Neural progenitor cell (in vitro differentiated cells): Measurements from ENCODE around the gene ZNF222. TPM values are rescaled to one million over a fixed set of nuclear protein-coding genes. Genes with fewer than 3 reads are reported as not detected.

ENCODE experiments used
- DNase-seq: peaks from one replicate; pipeline ENCODE4 v3.0.0-alpha.2; 2016; ENCODE audit warnings: low spot score
- H2AFZ ChIP-seq: fragments of 200-600 bp; sonication (generic); replicated peaks from 2 replicates; pipeline ENCODE4 v1.6.1; 2016; ENCODE audit warnings: antibody characterized with exemption
- H3F3A ChIP-seq: fragments of 200-600 bp; sonication (generic); 2 replicates; pipeline ENCODE4 v1.6.1; 2016; ENCODE audit warnings: antibody characterized with exemption, low read depth
- H3K27ac ChIP-seq: fragments of 200-600 bp; sonication (generic); 2 replicates; pipeline ENCODE4 v1.5.1; 2016; ENCODE audit warnings: mild to moderate bottlenecking
- H3K27me3 ChIP-seq: fragments of 200-600 bp; sonication (generic); 2 replicates; pipeline ENCODE4 v1.6.1; 2016; ENCODE audit warnings: mild to moderate bottlenecking, moderate library complexity
- H3K36me3 ChIP-seq: fragments of 200-600 bp; sonication (generic); 2 replicates; pipeline ENCODE4 v1.5.1; 2016
- H3K4me1 ChIP-seq: fragments of 200-600 bp; sonication (generic); 2 replicates; pipeline ENCODE4 v1.6.1; 2016; ENCODE audit warnings: mixed run types
- H3K4me2 ChIP-seq: fragments of 200-600 bp; sonication (generic); 2 replicates; pipeline ENCODE4 v1.6.1; 2016
- H3K4me3 ChIP-seq: fragments of 200-600 bp; sonication (generic); 2 replicates; pipeline ENCODE4 v1.5.1; 2016
- H3K79me2 ChIP-seq: fragments of 200-600 bp; sonication (generic); 2 replicates; pipeline ENCODE4 v1.6.1; 2016; ENCODE audit warnings: low read depth
- H3K9ac ChIP-seq: fragments of 200-600 bp; sonication (generic); 2 replicates; pipeline ENCODE4 v1.6.1; 2016
- H3K9me3 ChIP-seq: fragments of 200-600 bp; sonication (generic); 2 replicates; pipeline ENCODE4 v1.5.1; 2016; ENCODE audit warnings: low read depth
- H4K20me1 ChIP-seq: fragments of 200-600 bp; sonication (generic); 2 replicates; pipeline ENCODE4 v1.6.1; 2016; ENCODE audit warnings: low read depth
- H3K27ac Mint-ChIP-seq: 3 replicates; pipeline ENCODE4 v1.8.0; 2021; ENCODE audit warnings: mixed read lengths
- H3K27me3 Mint-ChIP-seq: 2 replicates; pipeline ENCODE4 v1.8.0; 2022; ENCODE audit warnings: low read depth, mild to moderate bottlenecking, inconsistent platforms, moderate library complexity, mixed read lengths; ENCODE audit not compliant: insufficient read depth
- H3K36me3 Mint-ChIP-seq: 3 replicates; pipeline ENCODE4 v1.8.0; 2021; ENCODE audit warnings: mixed read lengths
- H3K4me1 Mint-ChIP-seq: 3 replicates; pipeline ENCODE4 v1.8.0; 2021; ENCODE audit warnings: mixed read lengths
- H3K4me3 Mint-ChIP-seq: 3 replicates; pipeline ENCODE4 v1.8.0; 2021; ENCODE audit warnings: mild to moderate bottlenecking, moderate library complexity, mixed read lengths
- H3K9me3 Mint-ChIP-seq: 3 replicates; pipeline ENCODE4 v1.8.0; 2020; ENCODE audit warnings: mixed read lengths
- CTCF ChIP-seq: fragments of 200-600 bp; sonication (generic); IDR thresholded peaks from 2 replicates; pipeline ENCODE4 v1.5.1; 2017; ENCODE audit warnings: antibody characterized with exemption, mild to moderate bottlenecking
- EZH2 ChIP-seq: fragments of 200-600 bp; sonication (generic); IDR thresholded peaks from 2 replicates; pipeline ENCODE4 v1.6.1; 2017; ENCODE audit warnings: antibody characterized with exemption, mild to moderate bottlenecking, moderate library complexity
- EZH2phosphoT487 ChIP-seq: fragments of 200-600 bp; sonication (generic); IDR thresholded peaks from 2 replicates; pipeline ENCODE4 v1.6.1; 2017; ENCODE audit warnings: antibody characterized with exemption
- total RNA-seq: library from RNA; depleted of rRNA; stranded (reverse); fragments of >200 nt; gene quantifications from 2 replicates; pipeline ENCODE4 v1.2.3, GENCODE V29; 2015; ENCODE audit warnings: low replicate concordance

The ZNF222 gene
- 8.0 and 12.9 TPM in 2 replicates for total RNA-seq

- Histone ChIP-seq H2AFZ (peak within 1 kb of the TSS; percentile 100), H3K27me3 (peaks cover 22% of the 10 kb centered on the region), H4K20me1 (no peaks in the 10 kb centered on the region), H3K36me3 (peaks cover 26% of the 10 kb centered on the region), H3K27ac (no peak within 1 kb of the TSS), H3K79me2 (peaks cover 8% of the 10 kb centered on the region), H3K9me3 (no peaks in the 10 kb centered on the region), H3K4me2 (peak within 1 kb of the TSS; percentile 86), H3F3A (no peaks in the 10 kb centered on the region), H3K4me3 (peak within 1 kb of the TSS; percentile 71), H3K9ac (peak within 1 kb of the TSS; percentile 44), H3K4me1 (peaks cover 6% of the 10 kb centered on the region)
- Mint-ChIP-seq H3K27me3 (no peaks in the 10 kb centered on the region), H3K36me3 (peaks cover 33% of the 10 kb centered on the region), H3K27ac (peak within 1 kb of the TSS; percentile 80), H3K4me1 (peaks cover 10% of the 10 kb centered on the region), H3K4me3 (peak within 1 kb of the TSS; percentile 99), H3K9me3 (peaks cover 15% of the 10 kb centered on the region)
- TF ChIP-seq EZH2 = no peak
- no peak for TF ChIP-seq CTCF
- no peak for TF ChIP-seq EZH2phosphoT487
- DNase-seq = peak; percentile 83
Measured at GRCh38 chr19:44025217-44025936, at the start of gene ZNF222. Gene ZNF222 (plus strand): TSS chr19:44025379. CDS start chr19:44025437, 58 bp downstream.

GRCh38 chr19:43976732-43977131, 48.4 kb upstream of the ZNF222 start:
- Mint-ChIP-seq H3K4me1 (no peaks in the 10 kb centered on the region), H3K27ac (no peak overlapping the region), H3K36me3 (peaks cover 36% of the 10 kb centered on the region), H3K9me3 (peaks cover 70% of the 10 kb centered on the region), H3K27me3 (peaks cover 7% of the 10 kb centered on the region), H3K4me3 (no peak overlapping the region)
- DNase-seq = no peak
- Histone ChIP-seq H3F3A (peaks cover 9% of the 10 kb centered on the region), H3K27me3 (no peaks in the 10 kb centered on the region), H3K79me2 (no peaks in the 10 kb centered on the region), H2AFZ (no peak overlapping the region), H4K20me1 (no peaks in the 10 kb centered on the region), H3K9ac (no peak overlapping the region), H3K27ac (no peak overlapping the region), H3K4me1 (no peaks in the 10 kb centered on the region), H3K4me3 (no peak overlapping the region), H3K9me3 (peaks cover 58% of the 10 kb centered on the region), H3K4me2 (no peak overlapping the region), H3K36me3 (no peaks in the 10 kb centered on the region)
- TF ChIP-seq CTCF (no peak), EZH2phosphoT487 (no peak), EZH2 (no peak)

DNA sequence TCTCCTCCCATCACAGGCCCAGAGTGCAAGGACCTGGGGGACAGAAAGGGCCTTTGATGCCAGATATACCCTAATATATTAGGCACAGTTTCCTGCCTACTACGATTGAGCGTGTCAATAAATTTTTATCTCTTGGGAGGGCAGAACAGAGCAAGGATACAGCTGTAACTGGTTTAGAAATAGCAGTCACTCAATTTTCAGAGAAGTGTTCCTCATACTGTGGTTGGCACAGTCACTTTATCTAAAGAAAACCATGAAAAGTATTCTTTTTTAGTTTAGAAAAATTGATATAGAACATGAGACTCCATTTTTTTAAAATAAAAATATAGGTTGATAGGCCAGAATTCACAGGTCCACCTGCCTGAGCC, 41.7 kb upstream of the ZNF222 start:
- Histone ChIP-seq H3K79me2 (peaks cover 5% of the 10 kb centered on the region), H2AFZ (no peak overlapping the region), H3K27ac (no peak overlapping the region), H3K4me2 (peak overlapping the region; percentile 83), H3K9me3 (peaks cover 2% of the 10 kb centered on the region), H3K4me3 (peak overlapping the region; percentile 62), H3K4me1 (no peaks in the 10 kb centered on the region), H3F3A (no peaks in the 10 kb centered on the region), H3K27me3 (no peaks in the 10 kb centered on the region), H3K36me3 (no peaks in the 10 kb centered on the region), H3K9ac (no peak overlapping the region), H4K20me1 (no peaks in the 10 kb centered on the region)
- no peak overlapping the region for H3K27ac Mint-ChIP-seq
- TF ChIP-seq EZH2phosphoT487 (no peak), EZH2 (no peak), CTCF (no peak)
- peaks cover 5% of the 10 kb centered on the region for H3K27me3 Mint-ChIP-seq
- peaks cover 26% of the 10 kb centered on the region for H3K9me3 Mint-ChIP-seq
- H3K36me3 Mint-ChIP-seq = peaks cover 7% of the 10 kb centered on the region
- DNase-seq = no peak
- H3K4me3 Mint-ChIP-seq = peak overlapping the region; percentile 75
- no peaks in the 10 kb centered on the region for H3K4me1 Mint-ChIP-seq
